ENCODE data around the gene MYO1D.

MYO1D gene

GRCh38 chr17:32444301-32445073 is 432.4 kb downstream of the MYO1D start, which contains the start of gene PSMD11:
Gene PSMD11, plus strand, starts transcription at chr17:32444510. Its CDS starts 14 bp downstream, at chr17:32444524.
- DNase-seq, result peak; percentile 99

- DNase-seq, result no peak
These were observed 433.1 kb downstream of the MYO1D start for GRCh38 chr17:32443827-32444300.

All from activated gamma-delta T cell (primary cell).